Measurements from ENCODE around the gene SOCS3.

The SOCS3 gene

DNA sequence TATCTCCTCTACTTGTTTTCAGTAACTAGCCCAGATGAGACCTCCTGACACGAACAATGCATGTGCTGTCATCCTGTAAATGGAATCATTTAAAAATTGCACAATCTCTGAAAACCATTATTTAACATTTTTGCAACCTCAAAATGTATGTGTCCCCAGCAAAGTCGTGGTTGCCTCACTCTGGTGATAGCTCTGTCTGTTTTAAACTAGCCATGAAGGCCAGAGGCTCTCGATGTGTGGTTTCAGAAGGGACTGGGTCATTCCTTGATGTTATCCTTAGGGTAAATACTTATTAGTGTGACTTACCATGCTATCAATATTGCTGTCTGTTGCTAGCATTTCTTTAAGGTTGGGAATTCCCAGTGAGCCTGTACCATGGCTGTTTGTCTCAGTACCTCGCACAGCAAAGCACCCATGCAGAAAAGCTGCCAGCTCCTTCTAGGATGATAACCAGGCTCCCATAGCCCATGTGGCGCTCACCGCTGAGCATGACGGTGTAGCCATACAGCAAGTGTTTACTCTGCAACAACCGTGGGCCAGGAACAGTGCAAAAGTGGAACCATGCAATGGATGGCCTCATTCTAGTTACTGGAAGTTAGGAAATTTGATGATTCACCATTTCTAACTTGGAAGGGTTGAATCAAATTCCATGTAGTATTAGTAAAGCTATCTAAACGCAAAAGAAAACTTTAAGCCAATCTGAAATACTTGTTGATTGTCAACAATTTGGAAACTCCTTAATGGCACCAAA, 15.7 kb upstream of the SOCS3 start:
- TF ChIP-seq, protein P1, sequence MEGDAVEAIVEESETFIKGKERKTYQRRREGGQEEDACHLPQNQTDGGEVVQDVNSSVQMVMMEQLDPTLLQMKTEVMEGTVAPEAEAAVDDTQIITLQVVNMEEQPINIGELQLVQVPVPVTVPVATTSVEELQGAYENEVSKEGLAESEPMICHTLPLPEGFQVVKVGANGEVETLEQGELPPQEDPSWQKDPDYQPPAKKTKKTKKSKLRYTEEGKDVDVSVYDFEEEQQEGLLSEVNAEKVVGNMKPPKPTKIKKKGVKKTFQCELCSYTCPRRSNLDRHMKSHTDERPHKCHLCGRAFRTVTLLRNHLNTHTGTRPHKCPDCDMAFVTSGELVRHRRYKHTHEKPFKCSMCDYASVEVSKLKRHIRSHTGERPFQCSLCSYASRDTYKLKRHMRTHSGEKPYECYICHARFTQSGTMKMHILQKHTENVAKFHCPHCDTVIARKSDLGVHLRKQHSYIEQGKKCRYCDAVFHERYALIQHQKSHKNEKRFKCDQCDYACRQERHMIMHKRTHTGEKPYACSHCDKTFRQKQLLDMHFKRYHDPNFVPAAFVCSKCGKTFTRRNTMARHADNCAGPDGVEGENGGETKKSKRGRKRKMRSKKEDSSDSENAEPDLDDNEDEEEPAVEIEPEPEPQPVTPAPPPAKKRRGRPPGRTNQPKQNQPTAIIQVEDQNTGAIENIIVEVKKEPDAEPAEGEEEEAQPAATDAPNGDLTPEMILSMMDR (IDR thresholded peaks at IDR 0.05; ENCODE audit: low read depth, low read length, poor library complexity, severe bottlenecking): no peak
- no peak for TF ChIP-seq EZH2phosphoT487 (IDR thresholded peaks at IDR 0.05; ENCODE audit: borderline replicate concordance, low read length)
- H3F3A ChIP-seq (ENCODE audit: control insufficient read depth, insufficient read depth): no peaks in the 10 kb centered on the region
- H3K36me3 ChIP-seq (ENCODE audit: control insufficient read depth, low read length): peaks cover 10% of the 10 kb centered on the region
- H3K4me3 ChIP-seq (ENCODE audit: low read length): no peak overlapping the region
- no peak overlapping the region for H3K4me2 ChIP-seq (ENCODE audit: low read length)
- H3K27me3 ChIP-seq (ENCODE audit: control insufficient read depth, low read length): peaks cover 25% of the 10 kb centered on the region
- H3K4me1 ChIP-seq (ENCODE audit: control insufficient read depth, low read length): peaks cover 19% of the 10 kb centered on the region
- H3K9me3 ChIP-seq (ENCODE audit: control insufficient read depth, insufficient read depth, low read length): no peaks in the 10 kb centered on the region
- peaks cover 21% of the 10 kb centered on the region for H3K79me2 ChIP-seq (ENCODE audit: control insufficient read depth, low read length)
- H3K9me2 ChIP-seq (replicated peaks; ENCODE audit: control insufficient read depth, low read length): no peaks in the 10 kb centered on the region
- H4K20me1 ChIP-seq (ENCODE audit: control insufficient read depth, insufficient read depth, low read depth, low read length): peaks cover 8% of the 10 kb centered on the region; the same call in 1 of the 2 replicates
- no peak overlapping the region for H3K27ac ChIP-seq (ENCODE audit: low read depth, low read length)

DNA sequence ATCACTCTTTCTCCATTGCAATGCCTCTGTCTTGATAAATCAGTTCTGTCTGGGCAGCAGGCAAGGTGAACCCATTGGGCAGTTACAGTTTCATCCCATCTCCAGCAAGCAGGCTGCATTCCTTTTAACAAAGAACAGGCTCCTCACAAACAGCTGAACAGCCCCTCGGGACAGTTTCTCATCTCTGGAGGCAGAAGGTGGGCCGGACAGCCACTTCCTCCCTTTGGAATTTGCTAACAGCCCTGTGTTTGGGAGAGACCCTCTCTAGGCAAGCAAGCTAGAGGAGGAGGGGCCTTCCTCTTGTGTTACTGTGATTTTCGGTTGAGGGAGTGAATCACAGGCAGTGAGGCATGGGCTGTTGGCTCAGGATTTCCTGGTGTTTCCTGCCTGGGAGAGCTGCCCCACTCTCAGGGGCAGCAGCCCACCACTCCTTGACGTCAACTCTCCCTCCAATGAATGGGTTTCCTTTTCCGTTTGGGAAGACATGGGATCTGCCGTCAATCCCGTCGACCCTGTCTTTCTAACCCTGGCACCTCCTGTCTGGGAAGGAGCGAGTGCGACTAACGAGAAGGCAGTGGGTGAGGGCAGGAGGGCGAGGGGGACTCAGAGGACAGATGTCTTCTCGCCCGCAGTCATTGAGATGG, 14.9 kb upstream of the SOCS3 start:
- Histone ChIP-seq H4K20me1 (ENCODE audit: control insufficient read depth, insufficient read depth, low read depth, low read length) (peaks cover 4% of the 10 kb centered on the region; the same call in 1 of the 2 replicates), H3K36me3 (ENCODE audit: control insufficient read depth, low read length) (peaks cover 4% of the 10 kb centered on the region; the same call in 1 of the 2 replicates), H3K9me2 (replicated peaks; ENCODE audit: control insufficient read depth, low read length) (no peaks in the 10 kb centered on the region), H3K4me3 (ENCODE audit: low read length) (no peak overlapping the region), H3K4me1 (ENCODE audit: control insufficient read depth, low read length) (peaks cover 12% of the 10 kb centered on the region), H3F3A (ENCODE audit: control insufficient read depth, insufficient read depth) (no peaks in the 10 kb centered on the region), H3K79me2 (ENCODE audit: control insufficient read depth, low read length) (peaks cover 12% of the 10 kb centered on the region), H3K27ac (ENCODE audit: low read depth, low read length) (no peak overlapping the region), H3K27me3 (ENCODE audit: control insufficient read depth, low read length) (peaks cover 25% of the 10 kb centered on the region), H3K4me2 (ENCODE audit: low read length) (no peak overlapping the region), H3K9me3 (ENCODE audit: control insufficient read depth, insufficient read depth, low read length) (no peaks in the 10 kb centered on the region)
- TF ChIP-seq, protein P1 (IDR thresholded peaks at IDR 0.05; ENCODE audit: low read depth, low read length, poor library complexity, severe bottlenecking): no peak
- TF ChIP-seq EZH2phosphoT487 (IDR thresholded peaks at IDR 0.05; ENCODE audit: borderline replicate concordance, low read length): no peak

DNA sequence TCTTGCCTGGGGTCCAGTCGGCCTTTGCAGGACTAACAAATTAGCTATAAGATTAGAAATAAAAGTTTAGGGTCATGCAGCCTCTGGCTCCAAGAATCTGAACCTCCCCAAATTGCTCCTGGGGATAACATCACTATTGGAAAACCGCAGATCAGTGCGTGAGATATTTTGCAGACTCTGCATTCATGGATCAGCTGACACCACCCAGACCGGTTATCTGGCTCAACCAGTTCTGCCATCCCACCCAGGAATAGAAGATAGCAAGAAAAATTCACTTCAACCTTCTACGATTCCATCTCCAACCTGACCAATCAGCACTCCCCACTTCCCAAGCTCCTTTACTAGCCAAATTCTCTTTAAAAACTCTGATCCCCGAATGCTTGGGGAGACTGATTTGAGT, 14.3 kb upstream of the SOCS3 start:
- Histone ChIP-seq H3F3A (ENCODE audit: control insufficient read depth, insufficient read depth) (no peaks in the 10 kb centered on the region), H3K4me1 (ENCODE audit: control insufficient read depth, low read length) (peaks cover 7% of the 10 kb centered on the region), H3K9me3 (ENCODE audit: control insufficient read depth, insufficient read depth, low read length) (no peaks in the 10 kb centered on the region), H4K20me1 (ENCODE audit: control insufficient read depth, insufficient read depth, low read depth, low read length) (peaks cover 4% of the 10 kb centered on the region; the same call in 1 of the 2 replicates), H3K36me3 (ENCODE audit: control insufficient read depth, low read length) (peaks cover 4% of the 10 kb centered on the region; the same call in 1 of the 2 replicates), H3K79me2 (ENCODE audit: control insufficient read depth, low read length) (peaks cover 7% of the 10 kb centered on the region), H3K4me3 (ENCODE audit: low read length) (no peak overlapping the region), H3K27ac (ENCODE audit: low read depth, low read length) (no peak overlapping the region), H3K9me2 (replicated peaks; ENCODE audit: control insufficient read depth, low read length) (no peaks in the 10 kb centered on the region), H3K27me3 (ENCODE audit: control insufficient read depth, low read length) (peaks cover 28% of the 10 kb centered on the region), H3K4me2 (ENCODE audit: low read length) (no peak overlapping the region)
- TF ChIP-seq, protein P1 (IDR thresholded peaks at IDR 0.05; ENCODE audit: low read depth, low read length, poor library complexity, severe bottlenecking): no peak
- no peak for TF ChIP-seq EZH2phosphoT487 (IDR thresholded peaks at IDR 0.05; ENCODE audit: borderline replicate concordance, low read length)

Data from DOHH2 (cell line).